ENCODE measurements around the gene EIF2A. TPM values are rescaled to one million over a fixed set of nuclear protein-coding genes. Genes with fewer than 3 reads are reported as not detected.

EIF2A gene
- total and polyA plus RNA-seq, 9 of the 15 experiments (the other 6 are each of a cell fraction or from before 2014, with no cell fraction given), result 106 to 192 (median 168) TPM

DNA sequence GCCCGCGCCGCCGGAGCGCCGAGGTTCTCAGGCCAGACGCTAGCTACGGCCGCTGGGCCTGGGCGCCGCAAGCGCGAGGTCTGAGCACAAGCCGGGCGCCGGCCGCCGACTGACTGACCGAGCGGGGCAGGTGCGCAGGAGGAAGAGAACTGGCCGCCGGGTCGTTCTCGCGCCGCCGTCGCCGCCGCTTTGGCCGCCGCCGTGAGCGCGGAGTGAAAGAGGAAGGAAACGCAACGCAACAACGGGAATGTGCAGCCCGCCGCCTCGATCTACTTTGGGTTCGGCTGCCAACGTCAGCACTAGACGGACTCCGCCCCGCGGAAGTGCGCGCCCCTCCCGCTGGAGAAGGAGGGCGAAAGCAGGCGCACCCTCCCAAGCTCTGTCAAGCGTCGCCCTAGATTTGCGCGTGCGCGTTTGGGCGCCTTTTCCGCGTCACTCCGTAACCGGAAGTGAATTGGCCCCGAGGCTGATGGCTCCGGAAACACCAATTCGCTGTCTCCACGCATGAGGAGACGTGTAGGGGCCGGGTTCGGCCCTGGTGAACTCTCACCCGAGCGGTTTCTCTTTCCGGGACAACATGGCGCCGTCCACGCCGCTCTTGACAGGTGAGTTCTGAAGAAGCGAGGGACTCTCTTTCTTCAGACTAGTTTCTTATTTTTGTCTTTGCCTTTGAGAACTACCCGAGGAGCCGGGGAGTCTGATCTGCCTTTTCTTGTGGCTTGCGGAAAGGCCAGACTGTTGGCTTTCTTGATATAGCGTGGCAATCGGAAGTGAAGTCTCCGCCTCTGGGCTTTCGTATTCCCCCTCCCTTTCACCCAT, at the start of gene EIF2A, which contains the start of gene SERP1 (continued):
- TF ChIP-seq ATF6 (CRISPR knock-in tag; IDR thresholded peaks at IDR 0.05) (no peak; the same call in 1 of the 2 replicates), POU5F1 (IDR thresholded peaks at IDR 0.05; ENCODE audit: borderline replicate concordance, low read depth, low read length, partially characterized antibody) (peak; percentile 41), ILK (tag; IDR thresholded peaks at IDR 0.05; ENCODE audit: borderline replicate concordance, low read depth) (no peak), ZNF224 (CRISPR knock-in tag; IDR thresholded peaks at IDR 0.05) (no peak), ZNF76 (CRISPR knock-in tag; IDR thresholded peaks at IDR 0.05; ENCODE audit: borderline replicate concordance) (no peak), ZNF79 (CRISPR knock-in tag; IDR thresholded peaks at IDR 0.05; ENCODE audit: low read depth) (no peak), TSC22D4 (tag; IDR thresholded peaks at IDR 0.05) (no peak), EP400 (IDR thresholded peaks at IDR 0.05) (peak; percentile 100), NCOR1 (IDR thresholded peaks at IDR 0.05) (no peak; the same call in none of the 2 replicates), SREBF2 (CRISPR knock-in tag; IDR thresholded peaks at IDR 0.05) (no peak), RB1 (IDR thresholded peaks at IDR 0.05; ENCODE audit: low read depth) (peak; percentile 68; the same call in 1 of the 2 replicates), XRCC5 (IDR thresholded peaks at IDR 0.05; ENCODE audit: low read depth, low read length) (0 out of 2 replicates have a peak, but pooled peaks have one; percentile 18), PREB (CRISPR knock-in tag; IDR thresholded peaks at IDR 0.05) (no peak), ELF1 (tag; IDR thresholded peaks at IDR 0.05) (peak; percentile 97), ZNF263 (CRISPR knock-in tag; IDR thresholded peaks at IDR 0.05; ENCODE audit: borderline replicate concordance) (peak; percentile 22; the same call in 1 of the 2 replicates), RBM34 (IDR thresholded peaks at IDR 0.05; ENCODE audit: borderline replicate concordance, insufficient read depth, low read length) (no peak), RFX7 (CRISPR knock-in tag; IDR thresholded peaks at IDR 0.05) (no peak), TAF9B (IDR thresholded peaks at IDR 0.05; ENCODE audit: partially characterized antibody) (peak; percentile 87), GATAD2B (IDR thresholded peaks at IDR 0.05; ENCODE audit: borderline replicate concordance) (no peak), MEF2A (IDR thresholded peaks at IDR 0.05; ENCODE audit: control insufficient read depth, low read depth, low read length) (no peak), CHD4 (IDR thresholded peaks at IDR 0.05; ENCODE audit: insufficient read depth, insufficient replicate concordance, low read depth, low read length, poor library complexity, severe bottlenecking) (no peak)
